NCI-H524 (cell line): ENCODE data around the gene ZDHHC13.
"Not testable (repeated sequence)": the region's sequence is repeated elsewhere in the genome, so short reads cannot be mapped to it uniquely, and the experiment has no call there.

ENCODE experiments used
- DNase-seq, 2 experiments: peaks; one replicate each; lab custom pipeline; 2025; lab: John Stamatoyannopoulos, UW

ZDHHC13 gene

DNA sequence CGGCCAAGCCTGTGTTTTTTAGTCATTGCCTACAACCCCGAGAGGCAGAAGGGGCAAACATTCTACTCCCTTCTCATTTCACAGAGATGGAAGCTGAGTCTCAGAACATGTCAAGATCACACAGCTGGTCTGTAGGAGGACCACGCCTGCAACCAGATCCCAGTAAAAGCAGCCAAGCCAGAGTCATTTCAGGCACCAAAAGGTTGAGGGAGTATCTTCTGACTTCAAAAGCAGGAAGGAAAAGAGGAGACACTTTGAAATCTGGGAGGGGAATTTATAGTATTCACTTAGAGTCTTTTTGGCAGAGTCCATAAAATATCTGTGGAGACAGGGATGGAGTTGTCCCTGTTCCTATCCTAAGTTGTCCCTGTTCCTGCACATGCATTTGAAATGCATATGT is 17.9 kb upstream of the ZDHHC13 start:
- no peak for DNase-seq

DNA sequence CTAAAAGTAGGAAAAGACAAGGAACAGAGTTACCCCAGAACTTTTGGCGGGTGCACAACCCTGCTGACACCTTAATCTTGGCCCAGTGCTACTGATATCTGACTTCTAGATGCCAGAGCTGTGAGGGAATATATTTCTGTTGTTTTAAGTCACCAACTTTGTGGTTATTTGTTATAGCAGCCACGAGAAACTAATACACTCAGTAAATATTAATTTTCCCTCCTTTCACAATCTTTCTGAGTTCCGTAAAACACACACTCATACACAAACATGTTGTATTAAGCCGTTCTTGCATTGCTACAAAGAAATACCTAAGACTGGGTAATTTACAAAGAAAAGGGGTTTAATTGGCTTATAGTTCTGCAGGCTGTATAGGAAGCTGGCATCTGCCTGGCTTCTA is 16.1 kb upstream of the ZDHHC13 start:
- no peak for DNase-seq

DNA sequence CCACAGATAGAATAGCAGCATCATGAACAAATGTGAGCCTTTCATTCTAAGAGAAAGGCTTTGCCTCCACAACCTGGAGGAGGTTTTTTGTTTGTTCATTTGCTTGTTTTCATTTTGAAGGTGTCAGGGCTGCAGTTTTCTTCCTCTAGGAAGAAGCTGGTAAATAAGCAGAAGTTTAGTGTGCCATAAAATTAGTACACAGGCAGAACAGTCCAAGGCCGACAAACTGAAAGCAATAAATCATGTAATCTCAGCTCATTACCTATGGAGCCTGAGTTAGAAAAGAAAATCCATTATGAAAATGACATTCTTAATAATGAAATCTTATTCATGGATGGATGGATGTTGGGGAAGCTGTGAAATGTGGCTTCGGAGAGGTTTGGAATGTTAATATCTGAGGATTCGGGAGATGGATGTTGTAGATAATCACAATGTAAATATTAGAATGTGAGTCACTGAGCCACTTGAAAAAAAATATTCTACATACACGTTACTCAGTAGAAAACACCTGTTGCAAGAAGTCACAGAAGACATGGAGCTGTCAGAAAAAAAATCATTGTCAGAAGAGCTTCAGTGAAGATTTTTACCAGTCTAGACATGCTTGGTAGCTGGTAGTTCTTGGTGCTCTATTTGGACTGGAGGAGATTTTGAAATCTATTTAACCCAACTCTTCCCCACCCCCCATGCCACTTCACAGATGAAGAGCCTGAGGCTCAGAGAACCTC is 15.0 kb upstream of the ZDHHC13 start:
- DNase-seq = no peak

DNA sequence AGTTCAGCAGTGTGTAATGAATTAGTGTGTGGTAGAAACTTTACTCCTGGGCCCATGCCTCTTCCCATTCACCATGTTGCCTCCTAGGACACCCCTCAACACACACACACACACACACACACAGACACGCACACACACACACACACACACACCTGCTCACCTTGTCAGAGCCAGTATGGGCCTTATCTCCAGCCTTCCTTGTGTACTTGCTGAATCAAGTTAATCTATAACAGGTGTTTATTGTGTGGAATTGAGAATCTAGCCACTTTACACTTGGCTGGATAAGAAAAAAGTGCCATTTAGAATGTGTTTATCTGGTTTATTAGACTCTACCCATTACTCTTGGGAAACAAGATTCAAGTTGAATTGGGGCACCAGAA is 14.5 kb upstream of the ZDHHC13 start:
- DNase-seq = no peak

DNA sequence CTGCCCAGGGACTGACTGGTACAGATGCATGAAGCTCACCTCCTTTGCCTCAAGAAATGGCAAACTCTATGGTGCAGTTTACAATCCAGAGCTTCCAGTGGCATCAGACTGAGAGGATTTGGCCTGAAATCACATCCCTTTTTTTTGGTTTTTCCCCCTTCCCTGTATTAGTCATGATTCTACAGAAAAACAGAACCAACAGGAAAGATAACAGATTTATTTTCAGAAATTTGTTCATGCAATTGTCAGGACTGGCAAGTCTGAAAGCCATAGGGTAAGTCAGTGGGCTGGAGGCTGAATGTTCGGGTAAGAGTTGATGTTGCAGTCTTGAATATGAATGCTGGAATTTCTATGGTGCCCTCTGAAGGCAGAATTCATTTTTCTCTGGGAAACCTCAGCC is 12.0 kb upstream of the ZDHHC13 start:
- no peak for DNase-seq

- no peak for DNase-seq
Measured at GRCh38 chr11:19107125-19107524, 9.8 kb upstream of the ZDHHC13 start.

DNA sequence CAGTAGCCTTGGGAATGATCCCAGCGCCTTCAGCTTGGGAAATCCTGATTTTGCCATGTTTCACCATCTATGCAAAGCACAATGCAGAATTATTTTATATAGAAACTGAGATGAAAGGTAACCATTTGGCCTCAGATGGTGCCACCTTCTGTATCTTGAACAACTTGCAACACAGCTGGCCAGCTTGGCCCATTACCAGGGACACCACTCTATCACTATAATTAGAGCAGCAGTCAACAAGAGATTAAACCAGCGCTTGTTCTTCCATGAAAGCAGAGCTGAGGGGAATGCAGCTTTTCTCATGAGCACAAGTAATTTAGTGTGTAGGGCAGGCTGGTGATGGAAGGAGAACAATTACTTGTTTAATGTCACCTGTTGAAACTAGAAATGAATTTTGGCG is 6.7 kb upstream of the ZDHHC13 start:
- DNase-seq = peak; percentile 29 to 63

- no peak for DNase-seq
Measured at GRCh38 chr11:19111809-19112208, 5.2 kb upstream of the ZDHHC13 start.

- DNase-seq = no peak
Measured at GRCh38 chr11:19116276-19116970, 545 bp upstream of the ZDHHC13 start.

DNA sequence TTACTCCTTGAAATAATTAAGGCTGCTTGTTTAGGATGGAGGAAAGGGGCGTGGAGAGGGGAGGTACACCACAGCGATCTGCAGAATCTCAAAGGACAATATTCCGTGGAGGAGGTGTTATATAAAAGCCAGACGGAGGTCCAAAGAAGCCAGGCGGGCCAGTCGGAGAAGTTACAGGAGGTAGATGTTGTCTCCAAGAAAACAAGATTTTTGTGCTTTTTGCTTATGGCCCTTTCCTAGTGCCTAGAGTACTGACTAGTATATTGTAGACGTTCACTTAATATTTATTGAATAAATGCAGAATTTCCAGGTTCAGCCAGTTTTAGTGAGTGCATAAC is 761 bp downstream of the ZDHHC13 start:
- DNase-seq = no peak

DNA sequence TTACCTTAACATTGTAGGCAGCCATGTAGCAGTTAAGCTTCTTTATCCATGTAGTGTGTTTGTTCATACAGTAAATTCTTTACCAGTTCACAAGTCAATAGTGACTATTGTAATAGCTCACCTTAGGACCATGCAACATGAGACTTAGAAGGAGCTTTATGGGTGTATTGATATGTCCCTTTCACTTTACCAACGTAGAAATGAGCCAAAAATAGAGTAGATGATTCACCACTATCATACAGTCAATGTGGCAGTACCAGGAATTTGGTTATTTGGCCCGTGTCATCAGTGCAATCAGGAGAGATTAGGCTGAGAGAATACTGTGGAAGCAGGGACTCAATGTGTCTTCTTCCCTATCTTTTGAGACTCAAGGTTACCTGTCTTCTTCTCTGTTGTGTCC is 4.7 kb downstream of the ZDHHC13 start:
- no peak for DNase-seq

- no peak for DNase-seq
Measured at GRCh38 chr11:19122960-19123615, 6.1 kb downstream of the ZDHHC13 start.

DNA sequence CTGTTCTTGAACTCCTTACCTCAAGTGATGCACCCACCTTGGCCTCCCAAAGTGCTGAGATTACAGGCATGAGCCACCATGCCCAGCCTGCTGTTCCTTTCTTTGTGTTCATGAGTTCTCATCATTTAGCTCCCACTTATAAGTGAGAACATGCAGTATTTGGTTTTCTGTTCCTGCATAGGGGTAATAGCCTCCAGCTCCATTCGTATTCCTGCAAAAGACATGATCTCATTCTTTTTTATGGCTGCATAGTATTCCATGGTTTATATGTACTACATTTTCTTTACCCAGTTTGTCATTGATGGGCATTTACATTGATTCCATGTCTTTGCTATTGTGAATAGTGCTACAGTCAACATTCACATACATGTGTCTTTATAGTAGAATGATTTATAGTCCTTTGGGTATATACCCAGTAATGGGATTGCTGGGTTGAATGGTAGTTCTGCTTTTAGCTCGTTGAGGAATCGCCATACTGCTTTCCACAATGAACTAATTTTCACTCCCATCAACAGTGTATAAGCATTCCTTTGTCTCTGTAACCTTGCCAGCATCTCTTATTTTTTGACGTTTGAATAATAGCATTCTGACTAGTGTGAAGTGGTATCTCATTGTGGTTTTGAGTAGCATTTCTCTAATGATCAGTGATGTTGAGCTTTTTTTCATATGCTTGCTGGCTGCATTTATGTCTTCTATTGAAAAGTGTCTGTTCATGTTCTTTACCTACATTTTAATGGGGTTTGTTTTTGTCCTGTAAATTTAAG is 9.8 kb downstream of the ZDHHC13 start:
- not testable (repeated sequence) for DNase-seq

GRCh38 chr11:19134004-19134403 is 17.0 kb downstream of the ZDHHC13 start:
- DNase-seq = no peak

DNA sequence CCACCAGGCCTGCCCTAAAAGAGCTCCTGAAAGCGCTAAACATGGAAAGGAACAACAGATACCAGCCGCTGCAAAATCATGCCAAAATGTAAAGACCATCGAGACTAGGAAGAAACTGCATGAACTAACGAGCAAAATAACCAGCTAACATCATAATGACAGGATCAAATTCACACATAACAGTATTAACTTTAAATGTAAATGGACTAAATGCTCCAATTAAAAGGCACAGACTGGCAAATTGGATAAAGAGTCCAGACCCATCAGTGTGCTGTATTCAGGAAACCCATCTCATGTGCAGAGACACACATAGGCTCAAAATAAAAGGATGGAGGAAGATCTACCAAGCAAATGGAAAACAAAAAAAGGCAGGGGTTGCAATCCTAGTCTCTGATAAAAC is 19.9 kb downstream of the ZDHHC13 start:
- not testable (repeated sequence) for DNase-seq

DNA sequence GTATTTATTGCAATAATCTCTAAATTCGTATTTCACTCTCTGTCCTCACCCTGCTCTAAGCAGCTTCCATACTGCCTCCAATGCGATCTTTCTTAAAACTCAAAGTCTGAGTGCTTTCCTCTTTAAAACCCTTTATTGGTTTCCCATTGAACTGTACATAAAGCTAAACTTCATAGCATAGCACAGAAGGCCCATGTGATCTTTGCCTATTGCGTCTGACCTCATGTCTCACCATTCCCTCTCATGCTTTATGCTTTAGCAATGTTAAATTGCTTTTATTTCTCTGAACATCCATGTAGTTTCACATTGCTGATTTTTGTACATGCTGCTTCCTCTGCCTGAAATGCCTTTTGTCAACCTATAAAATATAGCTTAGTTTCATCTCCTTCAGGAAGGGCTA is 28.4 kb downstream of the ZDHHC13 start:
- DNase-seq = no peak

GRCh38 chr11:19156892-19157291 is 39.9 kb downstream of the ZDHHC13 start:
- DNase-seq = no peak

DNA sequence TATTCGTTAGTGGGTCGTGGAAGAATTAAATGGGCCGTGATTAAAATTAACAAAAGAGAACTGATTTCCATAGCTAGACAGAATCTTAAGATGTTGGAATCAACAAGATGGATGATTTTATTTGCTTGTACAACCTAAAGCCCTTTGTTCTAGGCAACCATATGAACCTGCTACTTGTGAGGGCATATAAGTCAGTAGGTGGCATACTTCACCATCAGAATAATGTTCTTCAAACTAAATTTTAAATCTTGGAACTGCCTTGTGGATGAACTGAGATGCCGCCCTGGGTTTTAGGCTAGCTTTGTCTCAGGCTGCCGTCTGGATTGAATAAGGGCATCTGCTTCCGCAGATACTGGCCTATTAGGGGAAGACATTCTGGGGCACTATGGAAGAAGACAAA is 43.9 kb downstream of the ZDHHC13 start:
- peak in 1 of 2 experiments; percentile 7 for DNase-seq

DNA sequence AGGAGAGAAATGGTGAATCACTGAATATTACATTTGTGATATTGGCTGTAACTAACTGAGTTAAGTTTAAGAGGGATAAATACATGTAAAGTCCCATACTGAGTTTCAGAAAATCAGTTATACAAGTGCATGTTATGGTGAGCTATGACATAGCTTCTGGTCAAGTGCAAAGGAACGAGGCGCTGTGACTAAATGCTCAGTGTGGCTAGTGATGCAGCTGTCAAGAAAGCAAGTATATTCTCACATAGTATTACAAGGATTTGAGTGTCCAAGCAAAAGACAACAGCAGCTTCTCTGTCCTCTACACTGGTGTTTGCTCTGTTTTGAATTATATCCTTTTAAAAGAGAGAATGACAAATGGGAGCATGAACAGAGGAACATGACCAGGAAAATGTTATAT is 44.7 kb downstream of the ZDHHC13 start:
- DNase-seq = no peak

DNA sequence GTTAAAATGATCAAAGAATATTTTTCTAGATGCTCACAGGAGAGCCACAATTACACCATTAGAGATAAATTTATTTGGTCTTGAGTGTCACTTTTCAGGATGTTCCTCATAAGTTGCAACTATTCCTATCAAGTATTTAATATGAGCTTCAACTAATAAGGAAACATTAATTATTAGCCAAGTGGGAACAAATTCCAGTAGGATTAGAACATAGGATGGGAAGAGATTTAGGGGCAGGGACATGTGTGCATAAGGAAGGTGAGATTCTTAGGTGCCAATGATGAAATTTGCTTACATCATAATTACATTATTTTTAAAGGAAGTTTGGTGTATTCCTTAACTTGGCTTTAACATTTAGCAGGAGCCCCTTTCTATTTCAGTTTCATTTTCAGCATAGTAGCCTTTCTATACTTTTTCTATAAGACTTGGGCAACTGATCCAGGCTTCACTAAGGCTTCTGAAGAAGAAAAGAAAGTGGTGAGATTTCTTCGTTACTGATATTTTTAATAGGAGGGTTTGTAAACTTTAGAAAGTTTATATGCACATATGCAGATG is 46.1 kb downstream of the ZDHHC13 start:
- no peak for DNase-seq

DNA sequence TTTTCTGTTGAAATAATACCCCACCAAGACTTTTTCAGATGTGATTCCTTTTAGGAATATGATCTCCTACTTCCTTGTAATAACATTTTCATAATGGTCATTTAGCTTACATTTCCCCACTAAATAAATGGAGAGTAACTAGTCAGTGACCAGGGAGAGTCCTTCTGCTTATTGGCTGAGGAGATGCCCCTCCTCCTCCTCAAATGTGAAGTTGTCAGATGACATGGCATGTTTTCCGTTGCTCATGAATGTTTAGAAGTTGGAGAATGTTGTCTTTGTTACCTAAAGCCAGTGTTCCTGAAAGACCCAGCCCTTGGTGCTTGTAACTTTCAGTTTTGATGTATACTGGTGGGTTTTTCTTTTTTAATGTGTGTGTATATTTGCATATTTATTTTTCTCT is 46.6 kb downstream of the ZDHHC13 start:
- no peak for DNase-seq

- peak; percentile 17 to 77 for DNase-seq
Measured at GRCh38 chr11:19164230-19164855, 47.4 kb downstream of the ZDHHC13 start.
